Caco-2 (cell line): Measurements from ENCODE around the gene SORL1-AS1.

Source experiments
- BruUV-seq: library from RNA; stranded (reverse); fragments of 400-500 nt; replicated peaks from 2 replicates; lab custom pipeline; 2021; lab: Mats Ljungman, UMichigan
- CTCF ChIA-PET: fragments of 300-600 bp; sonication (Branson Sonifier 250); formaldehyde crosslinking; loops from one replicate; lab custom pipeline; 2022; ENCODE audit warnings: antibody characterized with exemption; lab: Charles Lee
- POLR2A ChIA-PET: fragments of 300-600 bp; sonication (Branson Sonifier 250); formaldehyde crosslinking; loops from one replicate; lab custom pipeline; 2022; ENCODE audit warnings: antibody characterized with exemption; lab: Charles Lee
- DNase-seq, 2 experiments: peaks; one replicate each; pipeline versions ENCODE4 v3.0.0 to v3.0.0-alpha.2; 2020 to 2022
- H3K27me3 ChIP-seq: replicated peaks from 2 replicates; pipeline ENCODE4 v1.6.0; 2011; ENCODE audit warnings: low read length; ENCODE audit not compliant: control insufficient read depth, insufficient read depth
- H3K36me3 ChIP-seq: 2 replicates; pipeline ENCODE4 v1.5.1; 2011; ENCODE audit warnings: low read length; ENCODE audit not compliant: control insufficient read depth, insufficient read depth
- H3K4me1 ChIP-seq: fragments of 250-450 bp; sonication (Bioruptor Pico); 2 replicates; pipeline ENCODE4 v1.5.1; 2020; ENCODE audit warnings: mild to moderate bottlenecking
- H3K4me3 ChIP-seq: 2 replicates; pipeline ENCODE4 v1.5.1; 2011; ENCODE audit warnings: low read depth, mild to moderate bottlenecking, control low read depth, low read length
- H3K9me3 ChIP-seq: fragments of 250-450 bp; sonication (Bioruptor Pico); 2 replicates; pipeline ENCODE4 v1.5.1; 2020; ENCODE audit warnings: mild to moderate bottlenecking, moderate library complexity
- H3K27ac Mint-ChIP-seq: one replicate; pipeline ENCODE4 v1.8.0; 2022; ENCODE audit warnings: mixed read lengths; ENCODE audit not compliant: unreplicated experiment
- H3K27me3 Mint-ChIP-seq: one replicate; pipeline ENCODE4 v1.8.0; 2022; ENCODE audit warnings: mixed read lengths; ENCODE audit not compliant: insufficient read depth, unreplicated experiment
- H3K36me3 Mint-ChIP-seq: one replicate; pipeline ENCODE4 v1.8.0; 2022; ENCODE audit warnings: mild to moderate bottlenecking, mixed read lengths; ENCODE audit not compliant: insufficient read depth, unreplicated experiment
- H3K4me1 Mint-ChIP-seq: one replicate; pipeline ENCODE4 v1.8.0; 2022; ENCODE audit warnings: low read depth, mixed read lengths; ENCODE audit not compliant: unreplicated experiment
- H3K4me3 Mint-ChIP-seq: one replicate; pipeline ENCODE4 v1.8.0; 2022; ENCODE audit warnings: mild to moderate bottlenecking, moderate library complexity, mixed read lengths; ENCODE audit not compliant: unreplicated experiment
- H3K9me3 Mint-ChIP-seq: one replicate; pipeline ENCODE4 v1.8.0; 2022; ENCODE audit warnings: mixed read lengths; ENCODE audit not compliant: unreplicated experiment
- CTCF ChIP-seq, 2 experiments: fragments of 200-600 bp in 1 of 2; IDR thresholded peaks; 1 replicate in 1 of 2; 2 replicates in 1 of 2; pipeline versions ENCODE4 v1.5.1 to v1.8.0; 2011 to 2022; ENCODE audit warnings: antibody characterized with exemption in 1 of 2, control low read depth in 1 of 2, inconsistent platforms in 1 of 2, low read depth in 1 of 2, low read length in 1 of 2, mild to moderate bottlenecking in 1 of 2, moderate library complexity in 1 of 2; ENCODE audit not compliant: insufficient read depth in 1 of 2, severe bottlenecking in 1 of 2, unreplicated experiment in 1 of 2
- intact Hi-C: fragments of 100-400 bp; cut with micrococcal nuclease; formaldehyde crosslinking; loops from one replicate; pipeline ENCODE4 v1.10.0; 2022; ENCODE audit not compliant: unreplicated experiment

Gene SORL1-AS1

GRCh38 chr11:121394785-121395184, 58.0 kb downstream of the SORL1-AS1 start:
- H3K9me3 Mint-ChIP-seq, result no peaks in the 10 kb centered on the region
- no peaks in the 10 kb centered on the region for H3K36me3 Mint-ChIP-seq
- no peaks in the 10 kb centered on the region for H3K4me1 ChIP-seq
- H3K36me3 ChIP-seq, result no peaks in the 10 kb centered on the region
- TF ChIP-seq CTCF (IDR thresholded peaks at IDR 0.05; ENCODE audit: insufficient read depth in 1 of 2, low read depth in 1 of 2, low read length in 1 of 2, severe bottlenecking in 1 of 2, unreplicated experiment in 1 of 2), result no peak
- peaks cover 21% of the 10 kb centered on the region for H3K27me3 Mint-ChIP-seq
- H3K27me3 ChIP-seq, result peaks cover 2% of the 10 kb centered on the region; the same call in 1 of the 2 replicates
- no peak overlapping the region for H3K4me3 ChIP-seq
- no peak overlapping the region for H3K27ac Mint-ChIP-seq
- H3K9me3 ChIP-seq, result no peaks in the 10 kb centered on the region
- no peak overlapping the region for H3K4me3 Mint-ChIP-seq
- no peak for DNase-seq
- ChIA-PET POLR2A (no interaction called here), CTCF (no interaction called here)
- intact Hi-C loops, result no loop called here
- BruUV-seq, result no TSS peak
- H3K4me1 Mint-ChIP-seq, result no peaks in the 10 kb centered on the region

- BruUV-seq, result no TSS peak
- no peak for DNase-seq
- TF ChIP-seq CTCF (IDR thresholded peaks at IDR 0.05; ENCODE audit: insufficient read depth in 1 of 2, low read depth in 1 of 2, low read length in 1 of 2, severe bottlenecking in 1 of 2, unreplicated experiment in 1 of 2), result no peak
- Histone ChIP-seq H3K36me3 (no peaks in the 10 kb centered on the region), H3K4me3 (no peak overlapping the region), H3K27me3 (peaks cover 2% of the 10 kb centered on the region; the same call in 1 of the 2 replicates), H3K4me1 (no peaks in the 10 kb centered on the region), H3K9me3 (no peaks in the 10 kb centered on the region)
- H3K27me3 Mint-ChIP-seq, result peaks cover 25% of the 10 kb centered on the region
- no peak overlapping the region for H3K4me3 Mint-ChIP-seq
- intact Hi-C loops, result no loop called here
- CTCF ChIA-PET, result no interaction called here
- POLR2A ChIA-PET, result no interaction called here
- H3K36me3 Mint-ChIP-seq, result no peaks in the 10 kb centered on the region
- no peak overlapping the region for H3K27ac Mint-ChIP-seq
- H3K9me3 Mint-ChIP-seq, result no peaks in the 10 kb centered on the region
- no peaks in the 10 kb centered on the region for H3K4me1 Mint-ChIP-seq
These were observed 58.9 kb downstream of the SORL1-AS1 start for GRCh38 chr11:121393855-121394254.

- POLR2A ChIA-PET, result no interaction called here
- Histone ChIP-seq H3K27me3 (peaks cover 2% of the 10 kb centered on the region; the same call in 1 of the 2 replicates), H3K4me3 (no peak overlapping the region), H3K36me3 (no peaks in the 10 kb centered on the region), H3K9me3 (no peaks in the 10 kb centered on the region), H3K4me1 (no peaks in the 10 kb centered on the region)
- no peak overlapping the region for H3K27ac Mint-ChIP-seq
- no peaks in the 10 kb centered on the region for H3K9me3 Mint-ChIP-seq
- no TSS peak for BruUV-seq
- intact Hi-C loops, result no loop called here
- TF ChIP-seq CTCF (IDR thresholded peaks at IDR 0.05; ENCODE audit: insufficient read depth in 1 of 2, low read depth in 1 of 2, low read length in 1 of 2, severe bottlenecking in 1 of 2, unreplicated experiment in 1 of 2), result no peak
- H3K27me3 Mint-ChIP-seq, result peaks cover 20% of the 10 kb centered on the region
- CTCF ChIA-PET, result no interaction called here
- no peak for DNase-seq
- H3K4me1 Mint-ChIP-seq, result no peaks in the 10 kb centered on the region
- H3K4me3 Mint-ChIP-seq, result no peak overlapping the region
- no peaks in the 10 kb centered on the region for H3K36me3 Mint-ChIP-seq
These were observed 60.9 kb downstream of the SORL1-AS1 start for GRCh38 chr11:121391914-121392313.
